GM10266 (cell line): Measurements from ENCODE around the gene WDR27.
A peak's percentile ranks its signal among the peaks of the same experiment; 100 is the strongest.

Source experiments
- DNase-seq: peaks from one replicate; pipeline ENCODE4 v3.0.0; 2012; ENCODE audit errors: extremely low spot score
- CTCF ChIP-seq: IDR thresholded peaks from 2 replicates; pipeline ENCODE4 v1.5.1; 2012; ENCODE audit warnings: mild to moderate bottlenecking, low read depth; ENCODE audit not compliant: control insufficient read depth, insufficient read depth; ENCODE audit errors: missing control alignments

Gene WDR27

GRCh38 chr6:169723200-169723909 lies 21.5 kb upstream of the WDR27 start:
- no peak for TF ChIP-seq CTCF
- DNase-seq = peak; percentile 73

- TF ChIP-seq CTCF = no peak
- DNase-seq = peak; percentile 35
These were observed 20.8 kb upstream of the WDR27 start for GRCh38 chr6:169722362-169723199.

DNA sequence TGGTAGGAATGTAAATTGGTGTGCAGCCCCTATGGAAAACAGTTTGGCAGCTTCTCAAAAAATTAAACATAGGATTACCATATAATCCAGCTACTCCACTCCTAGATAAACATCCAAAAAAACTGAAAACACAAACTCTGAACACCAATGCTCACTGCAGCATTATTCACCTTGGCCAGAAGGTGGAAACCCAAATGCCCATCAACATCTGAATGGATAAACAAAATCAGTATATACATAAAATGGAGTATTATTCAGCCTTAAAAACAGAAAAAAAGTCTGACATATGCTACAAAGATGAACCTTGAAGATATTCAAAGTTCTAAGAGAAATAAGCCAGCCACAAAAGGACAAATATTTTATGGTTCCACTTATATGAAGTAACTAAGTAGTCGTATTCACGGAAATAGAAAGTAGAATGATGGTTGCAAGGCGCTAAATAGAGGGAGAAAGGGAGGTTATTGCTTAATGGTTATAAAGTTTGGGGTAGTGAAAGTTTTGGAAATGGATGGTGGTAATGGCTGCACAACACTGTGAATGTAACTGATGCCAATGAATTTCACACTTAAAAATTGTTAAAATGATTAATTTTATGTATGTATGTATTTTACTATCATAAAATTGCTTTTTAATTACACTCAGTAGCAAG lies 18.5 kb upstream of the WDR27 start:
- no peak for TF ChIP-seq CTCF

GRCh38 chr6:169719117-169719516 lies 17.3 kb upstream of the WDR27 start:
- no peak for DNase-seq
- no peak for TF ChIP-seq CTCF

More for the DNA sequence above, 18.5 kb upstream of the WDR27 start:
- DNase-seq = no peak

DNA sequence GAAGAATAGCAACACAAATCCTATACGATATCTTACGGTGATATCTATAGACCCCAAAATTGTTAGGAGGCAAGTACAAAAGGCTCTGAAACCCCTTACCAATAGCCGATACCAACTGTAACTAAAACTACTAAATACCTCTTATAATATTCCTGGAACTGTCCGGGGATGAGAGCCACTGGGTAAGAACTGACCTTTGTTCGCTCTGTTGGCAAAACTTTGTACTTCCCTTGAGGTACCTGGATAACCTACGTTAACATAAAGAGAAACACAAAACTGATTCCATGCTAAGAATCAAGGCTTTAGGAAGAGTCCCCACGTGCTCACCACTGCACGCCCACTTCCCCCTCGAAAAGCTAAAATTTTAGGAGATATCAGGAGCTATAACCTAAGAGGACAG lies 12.8 kb upstream of the WDR27 start:
- DNase-seq = no peak
- no peak for TF ChIP-seq CTCF

DNA sequence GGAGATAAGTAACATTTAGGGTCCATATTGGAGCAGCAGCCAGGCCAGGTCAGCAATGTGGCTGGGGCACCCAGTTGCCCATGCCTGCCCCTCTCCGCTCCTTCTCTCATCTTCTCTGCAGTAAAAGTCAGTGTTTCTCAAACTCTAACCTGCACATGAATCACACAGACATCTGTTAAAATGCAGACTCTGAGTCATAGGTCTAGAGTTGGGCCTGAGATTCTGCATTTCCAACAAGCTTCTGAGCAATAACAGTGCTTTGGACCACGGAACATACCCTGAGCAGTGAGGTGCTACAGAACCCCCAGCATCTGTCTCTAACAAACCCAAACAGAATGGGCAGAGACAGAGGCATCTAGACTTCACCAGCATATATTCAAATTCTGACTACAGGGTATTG lies 12.3 kb upstream of the WDR27 start:
- no peak for DNase-seq
- TF ChIP-seq CTCF = no peak
